ENCODE data around the gene TRIM37. TPM values are rescaled to one million over a fixed set of nuclear protein-coding genes. Genes with fewer than 3 reads are reported as not detected.

TRIM37 gene
- polyA plus RNA-seq, 1 donor (not counting 4 experiments of a cell fraction or from before 2014, with no cell fraction given), result 26.4 TPM

DNA sequence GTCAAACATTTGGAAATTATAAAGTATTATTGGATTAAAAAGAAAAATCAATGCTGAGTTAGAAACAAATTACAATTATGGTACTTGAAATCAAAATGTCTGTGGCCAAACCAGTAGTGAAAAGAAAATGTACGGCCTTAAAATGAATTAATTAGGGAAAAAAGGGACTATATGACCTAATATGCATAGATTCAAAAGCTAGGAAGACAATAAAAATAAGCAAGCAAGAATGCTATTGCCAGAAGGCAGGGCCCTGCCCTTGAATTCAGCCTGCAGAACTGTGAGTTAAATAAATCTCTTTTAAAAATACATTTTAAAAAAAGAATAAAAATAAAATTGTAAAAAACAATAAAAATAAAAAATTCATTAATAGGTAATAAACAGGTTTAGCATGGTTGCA is 88.7 kb downstream of the TRIM37 start:
- Histone ChIP-seq H3K36me3 (ENCODE audit: control insufficient read depth in 2 of 2, extremely low read depth in 1 of 2, insufficient read depth in 2 of 2, low read length in 2 of 2) (peaks cover 2 to 3% of the 10 kb centered on the region in 2 experiments), H3K27me3 (ENCODE audit: control insufficient read depth, extremely low read depth, insufficient read depth, low read length) (no peaks in the 10 kb centered on the region), H3K9me3 (ENCODE audit: control insufficient read depth, low read depth, low read length) (no peaks in the 10 kb centered on the region), H3K79me2 (ENCODE audit: control insufficient read depth, insufficient read depth, low read length) (no peaks in the 10 kb centered on the region), H2AFZ (ENCODE audit: control insufficient read depth, low read length) (no peak overlapping the region), H4K20me1 (ENCODE audit: control insufficient read depth, extremely low read depth, insufficient read depth, low read length) (no peaks in the 10 kb centered on the region), H3K9ac (ENCODE audit: control insufficient read depth, extremely low read depth, insufficient read depth, low read length) (no peak overlapping the region), H3K27ac (ENCODE audit: control insufficient read depth, insufficient read depth, low read length) (no peak overlapping the region), H3K4me3 (ENCODE audit: control insufficient read depth in 2 of 3, extremely low read depth in 1 of 3, insufficient read depth in 2 of 3, low read depth in 1 of 3, low read length in 3 of 3) (no peak overlapping the region), H3K4me1 (ENCODE audit: control insufficient read depth, extremely low read depth, insufficient read depth, low read length) (no peaks in the 10 kb centered on the region), H3K9me1 (ENCODE audit: control insufficient read depth, extremely low read depth, insufficient read depth, low read length) (no peaks in the 10 kb centered on the region), H3K4me2 (ENCODE audit: control insufficient read depth, extremely low read depth, insufficient read depth, low read depth, low read length) (no peak overlapping the region)
- TF ChIP-seq CTCF (optimal IDR thresholded peaks at IDR 0.05 in 1 of 3, IDR thresholded peaks at IDR 0.05 in 1 of 3, conservative IDR thresholded peaks at IDR 0.05 in 1 of 3; ENCODE audit: extremely low read depth in 1 of 3, insufficient read depth in 2 of 3, low read length in 3 of 3), result no peak
- no peak for TF ChIP-seq EZH2 (IDR thresholded peaks at IDR 0.05; ENCODE audit: low read length)
- no peak for FAIRE-seq
- no peak for DNase-seq (ENCODE audit: low read depth, low spot score)
- dilution Hi-C loops (cut with MboI; ENCODE audit: extremely low pct_ligation_motif_present, low sequenced_read_pairs), result no loop called here

GRCh38 chr17:59011975-59012374 is 94.7 kb downstream of the TRIM37 start:
- no peaks in the 10 kb centered on the region for H3K79me2 ChIP-seq (ENCODE audit: control insufficient read depth, insufficient read depth, low read length)
- H2AFZ ChIP-seq (ENCODE audit: control insufficient read depth, low read length), result no peak overlapping the region
- FAIRE-seq (no peak), DNase-seq (ENCODE audit: low read depth, low spot score) (no peak)
- dilution Hi-C loops (cut with MboI; ENCODE audit: extremely low pct_ligation_motif_present, low sequenced_read_pairs), result no loop called here
- H3K4me3 ChIP-seq (ENCODE audit: control insufficient read depth in 2 of 3, extremely low read depth in 1 of 3, insufficient read depth in 2 of 3, low read depth in 1 of 3, low read length in 3 of 3), result no peak overlapping the region
- no peaks in the 10 kb centered on the region for H3K27me3 ChIP-seq (ENCODE audit: control insufficient read depth, extremely low read depth, insufficient read depth, low read length)
- H3K9ac ChIP-seq (ENCODE audit: control insufficient read depth, extremely low read depth, insufficient read depth, low read length), result no peak overlapping the region
- H3K36me3 ChIP-seq (ENCODE audit: control insufficient read depth in 2 of 2, extremely low read depth in 1 of 2, insufficient read depth in 2 of 2, low read length in 2 of 2), result peaks cover 6 to 11% of the 10 kb centered on the region in 2 experiments
- TF ChIP-seq EZH2 (IDR thresholded peaks at IDR 0.05; ENCODE audit: low read length) (no peak), CTCF (optimal IDR thresholded peaks at IDR 0.05 in 1 of 3, IDR thresholded peaks at IDR 0.05 in 1 of 3, conservative IDR thresholded peaks at IDR 0.05 in 1 of 3; ENCODE audit: extremely low read depth in 1 of 3, insufficient read depth in 2 of 3, low read length in 3 of 3) (no peak)
- no peak overlapping the region for H3K27ac ChIP-seq (ENCODE audit: control insufficient read depth, insufficient read depth, low read length)
- H3K9me1 ChIP-seq (ENCODE audit: control insufficient read depth, extremely low read depth, insufficient read depth, low read length), result no peaks in the 10 kb centered on the region
- no peaks in the 10 kb centered on the region for H3K4me1 ChIP-seq (ENCODE audit: control insufficient read depth, extremely low read depth, insufficient read depth, low read length)
- no peaks in the 10 kb centered on the region for H4K20me1 ChIP-seq (ENCODE audit: control insufficient read depth, extremely low read depth, insufficient read depth, low read length)
- no peak overlapping the region for H3K4me2 ChIP-seq (ENCODE audit: control insufficient read depth, extremely low read depth, insufficient read depth, low read depth, low read length)
- no peaks in the 10 kb centered on the region for H3K9me3 ChIP-seq (ENCODE audit: control insufficient read depth, low read depth, low read length)

Measured in keratinocyte (primary cell).